ENCODE data around the gene UPK2.

DNA sequence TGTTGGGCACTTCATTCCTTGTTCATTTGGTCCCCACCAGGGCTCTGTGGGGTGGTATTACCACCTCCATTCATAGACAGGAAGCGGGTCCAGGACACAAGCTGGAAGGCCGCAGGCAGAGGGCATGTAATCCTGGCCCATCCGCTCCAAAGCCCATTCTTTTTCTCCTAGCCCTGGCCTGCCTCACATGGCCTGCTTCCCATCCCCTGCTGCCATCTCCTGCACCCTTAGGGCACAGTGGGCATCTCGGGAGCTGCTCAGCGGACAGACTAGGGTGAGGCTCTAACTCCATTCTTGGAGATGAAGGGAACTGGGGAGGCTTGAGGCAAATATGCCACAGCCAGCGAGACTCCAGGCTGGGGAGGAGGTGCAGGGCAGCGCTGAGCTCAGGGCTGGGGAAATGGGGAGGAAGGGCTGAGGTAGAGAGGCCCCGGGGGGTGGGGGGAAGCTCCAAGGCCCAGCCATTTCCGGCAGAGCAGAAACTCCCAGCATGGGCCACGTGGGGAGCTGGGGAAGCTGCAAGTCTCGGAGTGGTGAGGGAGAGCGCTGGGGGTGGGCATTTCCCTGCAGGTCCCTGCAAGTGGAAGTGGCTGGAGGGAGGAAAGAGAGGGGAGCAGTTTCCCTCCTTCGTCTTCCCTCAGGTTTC is 16.0 kb upstream of the UPK2 start:
- TF ChIP-seq, protein P1, sequence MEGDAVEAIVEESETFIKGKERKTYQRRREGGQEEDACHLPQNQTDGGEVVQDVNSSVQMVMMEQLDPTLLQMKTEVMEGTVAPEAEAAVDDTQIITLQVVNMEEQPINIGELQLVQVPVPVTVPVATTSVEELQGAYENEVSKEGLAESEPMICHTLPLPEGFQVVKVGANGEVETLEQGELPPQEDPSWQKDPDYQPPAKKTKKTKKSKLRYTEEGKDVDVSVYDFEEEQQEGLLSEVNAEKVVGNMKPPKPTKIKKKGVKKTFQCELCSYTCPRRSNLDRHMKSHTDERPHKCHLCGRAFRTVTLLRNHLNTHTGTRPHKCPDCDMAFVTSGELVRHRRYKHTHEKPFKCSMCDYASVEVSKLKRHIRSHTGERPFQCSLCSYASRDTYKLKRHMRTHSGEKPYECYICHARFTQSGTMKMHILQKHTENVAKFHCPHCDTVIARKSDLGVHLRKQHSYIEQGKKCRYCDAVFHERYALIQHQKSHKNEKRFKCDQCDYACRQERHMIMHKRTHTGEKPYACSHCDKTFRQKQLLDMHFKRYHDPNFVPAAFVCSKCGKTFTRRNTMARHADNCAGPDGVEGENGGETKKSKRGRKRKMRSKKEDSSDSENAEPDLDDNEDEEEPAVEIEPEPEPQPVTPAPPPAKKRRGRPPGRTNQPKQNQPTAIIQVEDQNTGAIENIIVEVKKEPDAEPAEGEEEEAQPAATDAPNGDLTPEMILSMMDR (optimal IDR thresholded peaks at IDR 0.05 in 1 of 3, IDR thresholded peaks at IDR 0.05 in 1 of 3, conservative IDR thresholded peaks at IDR 0.05 in 1 of 3; ENCODE audit: extremely low read depth in 1 of 3, insufficient read depth in 2 of 3, low read length in 3 of 3), result no peak
- TF ChIP-seq EZH2 (IDR thresholded peaks at IDR 0.05; ENCODE audit: low read length), result no peak
